WTC11 (cell line): Measurements from ENCODE around the gene F8. TPM values are rescaled to one million over a fixed set of nuclear protein-coding genes. Genes with fewer than 3 reads are reported as not detected.
"Not testable (repeated sequence)": the region's sequence is repeated elsewhere in the genome, so short reads cannot be mapped to it uniquely, and the experiment has no call there.

ENCODE experiments used
- ATAC-seq: fragments of 200-7000 bp; cut with Tn5 transposase; 2 replicates; pipeline ENCODE4 v1.10.0; 2021; ENCODE audit warnings: mild to moderate bottlenecking, moderate library complexity
- CTCF ChIA-PET: fragments of 300-600 bp; sonication (Branson Sonifier 250); formaldehyde crosslinking; loops from one replicate; lab custom pipeline; 2021; ENCODE audit warnings: antibody characterized with exemption; lab: Charles Lee
- POLR2A ChIA-PET: fragments of 350-600 bp; sonication (Branson Sonifier 250); formaldehyde crosslinking; loops from one replicate; lab custom pipeline; 2021; ENCODE audit warnings: antibody characterized with exemption; lab: Charles Lee
- DNase-seq: peaks from one replicate; pipeline ENCODE4 v3.0.0; 2021; ENCODE audit warnings: low spot score
- H3K27ac Mint-ChIP-seq: 2 replicates; pipeline ENCODE4 v1.8.0; 2021; ENCODE audit warnings: mixed read lengths
- H3K27me3 Mint-ChIP-seq: 2 replicates; pipeline ENCODE4 v1.8.0; 2021; ENCODE audit warnings: low read depth, mild to moderate bottlenecking, moderate library complexity, mixed read lengths
- H3K36me3 Mint-ChIP-seq: 2 replicates; pipeline ENCODE4 v1.8.0; 2021; ENCODE audit warnings: mixed read lengths
- H3K4me1 Mint-ChIP-seq: 2 replicates; pipeline ENCODE4 v1.8.0; 2022; ENCODE audit warnings: mixed read lengths
- H3K4me3 Mint-ChIP-seq: 2 replicates; pipeline ENCODE4 v1.8.0; 2021; ENCODE audit warnings: mild to moderate bottlenecking, moderate library complexity, mixed read lengths
- H3K9me3 Mint-ChIP-seq: 2 replicates; pipeline ENCODE4 v1.8.0; 2021; ENCODE audit warnings: mixed read lengths
- CDX4 ChIP-seq: fragments of 250-450 bp; sonication (Bioruptor Pico); IDR thresholded peaks from 2 replicates; pipeline ENCODE4 v1.9.0; 2021; ENCODE audit warnings: moderate library complexity, mild to moderate bottlenecking, inconsistent platforms, borderline replicate concordance
- CTCF ChIP-seq: fragments of 200-600 bp; IDR thresholded peaks from 2 replicates; pipeline ENCODE4 v1.8.0; 2022; ENCODE audit warnings: antibody characterized with exemption
- ERG ChIP-seq: fragments of 250-450 bp; sonication (Bioruptor Pico); IDR thresholded peaks from 2 replicates; pipeline ENCODE4 v1.8.0; 2021; ENCODE audit warnings: mild to moderate bottlenecking
- MXD4 ChIP-seq: fragments of 250-450 bp; sonication (Bioruptor Pico); IDR thresholded peaks from 2 replicates; pipeline ENCODE4 v1.8.0; 2021; ENCODE audit warnings: mild to moderate bottlenecking, moderate library complexity, borderline replicate concordance
- NFATC4 ChIP-seq: fragments of 250-450 bp; sonication (Bioruptor Pico); IDR thresholded peaks from 2 replicates; pipeline ENCODE4 v1.9.0; 2021; ENCODE audit warnings: mild to moderate bottlenecking
- NR3C1 ChIP-seq: sonication (generic); formaldehyde crosslinking; conservative IDR thresholded peaks from 2 replicates; pipeline ENCODE4 v1.8.1; 2023; ENCODE audit warnings: low read depth, mild to moderate bottlenecking, missing genetic modification reagents
- TCF7 ChIP-seq: sonication (generic); formaldehyde crosslinking; IDR thresholded peaks from 2 replicates; pipeline ENCODE4 v1.8.0; 2022; ENCODE audit warnings: mild to moderate bottlenecking, low read depth, missing genetic modification reagents, moderate library complexity
- ZNF121 ChIP-seq: sonication (generic); formaldehyde crosslinking; IDR thresholded peaks from 2 replicates; pipeline ENCODE4 v1.8.0; 2023; ENCODE audit warnings: missing genetic modification reagents
- ZNF138 ChIP-seq: sonication (generic); formaldehyde crosslinking; conservative IDR thresholded peaks from 2 replicates; pipeline ENCODE4 v1.8.1; 2022; ENCODE audit warnings: mild to moderate bottlenecking, moderate library complexity, missing genetic modification reagents
- ZNF232 ChIP-seq: sonication (generic); formaldehyde crosslinking; IDR thresholded peaks from 2 replicates; pipeline ENCODE4 v1.8.0; 2022; ENCODE audit warnings: mild to moderate bottlenecking, missing genetic modification reagents
- ZNF281 ChIP-seq: sonication (generic); formaldehyde crosslinking; IDR thresholded peaks from 2 replicates; pipeline ENCODE4 v1.8.0; 2023; ENCODE audit warnings: mild to moderate bottlenecking, missing genetic modification reagents
- ZNF423 ChIP-seq: fragments of 250-450 bp; sonication (Bioruptor Pico); IDR thresholded peaks from 2 replicates; pipeline ENCODE4 v2.1.2; 2022; ENCODE audit warnings: mild to moderate bottlenecking, moderate library complexity
- ZNF425 ChIP-seq: fragments of 250-450 bp; sonication (Bioruptor Pico); conservative IDR thresholded peaks from 2 replicates; pipeline ENCODE4 v1.9.0; 2021; ENCODE audit warnings: mild to moderate bottlenecking
- total RNA-seq: library from RNA; stranded (reverse); gene quantifications from 3 replicates; pipeline ENCODE4 v1.2.3, GENCODE V29; 2021

The F8 gene
- total RNA-seq, 1 experiment from 2014 or later = 1.6 TPM

GRCh38 chrX:154918060-154918483 lies 104.5 kb downstream of the F8 start:
- H3K4me1 Mint-ChIP-seq = no peaks in the 10 kb centered on the region
- H3K27ac Mint-ChIP-seq = no peak overlapping the region
- ChIA-PET CTCF (interaction anchor here (0.6 to 2.1 kb wide), 22 partner anchors 9 to 298 kb away, joined by 3 to 25 read pairs (median 4); partner anchors contain the start of genes FUNDC2 and VBP1), POLR2A (no interaction called here)
- peaks cover 6% of the 10 kb centered on the region for H3K27me3 Mint-ChIP-seq
- TF ChIP-seq NR3C1 (CRISPR knock-in tag) (no peak), CTCF (0 out of 2 replicates have a peak, but pooled peaks have one; percentile 36)
- H3K4me3 Mint-ChIP-seq = peak overlapping the region; percentile 60
- ATAC-seq (peak; percentile 91), DNase-seq (peak; percentile 39)
- H3K36me3 Mint-ChIP-seq = peaks cover 5% of the 10 kb centered on the region
- peaks cover 7% of the 10 kb centered on the region for H3K9me3 Mint-ChIP-seq

GRCh38 chrX:154914052-154914451 lies 108.5 kb downstream of the F8 start:
- Mint-ChIP-seq H3K9me3 (peaks cover 29% of the 10 kb centered on the region), H3K27ac (no peak overlapping the region), H3K36me3 (peaks cover 5% of the 10 kb centered on the region), H3K4me3 (no peak overlapping the region), H3K27me3 (peaks cover 10% of the 10 kb centered on the region), H3K4me1 (no peaks in the 10 kb centered on the region)
- DNase-seq (no peak), ATAC-seq (no peak)
- CTCF ChIA-PET = no interaction called here
- POLR2A ChIA-PET = interaction anchor here (0.7 kb wide), 1 partner anchor 167 kb away, joined by 3 read pairs; no protein-coding TSS in a partner anchor
- TF ChIP-seq NFATC4 (CRISPR knock-in tag) (no peak), MXD4 (no peak), CDX4 (no peak)

GRCh38 chrX:154910528-154910927 lies 112.0 kb downstream of the F8 start:
- ATAC-seq, H3K4me3 Mint-ChIP-seq, POLR2A ChIA-PET, H3K36me3 Mint-ChIP-seq, H3K4me1 Mint-ChIP-seq, H3K27ac Mint-ChIP-seq, DNase-seq, CTCF ChIA-PET, H3K27me3 Mint-ChIP-seq: not testable (repeated sequence)
- peaks cover 29% of the 10 kb centered on the region for H3K9me3 Mint-ChIP-seq

- H3K36me3 Mint-ChIP-seq, H3K4me3 Mint-ChIP-seq, H3K4me1 Mint-ChIP-seq, ATAC-seq, H3K27me3 Mint-ChIP-seq, H3K27ac Mint-ChIP-seq, DNase-seq, POLR2A ChIA-PET: not testable (repeated sequence)
- H3K9me3 Mint-ChIP-seq = peaks cover 29% of the 10 kb centered on the region
- CTCF ChIA-PET = interaction anchor here (1.9 kb wide), 1 partner anchor 8 kb away, joined by 5 read pairs; no protein-coding TSS in a partner anchor
Measured at GRCh38 chrX:154910048-154910447, 112.5 kb downstream of the F8 start.

GRCh38 chrX:154908821-154909220 lies 113.7 kb downstream of the F8 start:
- POLR2A ChIA-PET = no interaction called here
- H3K4me3 Mint-ChIP-seq = no peak overlapping the region
- CTCF ChIA-PET = interaction anchor here (1.9 kb wide), 1 partner anchor 9 kb away, joined by 5 read pairs; no protein-coding TSS in a partner anchor
- TF ChIP-seq TCF7 (CRISPR knock-in tag) (no peak), ZNF121 (no peak), ZNF423 (CRISPR knock-in tag) (no peak), ZNF425 (no peak), ZNF138 (no peak), ERG (CRISPR knock-in tag) (no peak), ZNF281 (CRISPR knock-in tag) (no peak), ZNF232 (no peak), CTCF (no peak)
- TF ChIP-seq, all 79 proteins: peak for 0
- no peaks in the 10 kb centered on the region for H3K36me3 Mint-ChIP-seq
- DNase-seq (no peak), ATAC-seq (no peak)
- peaks cover 4% of the 10 kb centered on the region; the same call in 1 of the 2 replicates for H3K27me3 Mint-ChIP-seq
- H3K27ac Mint-ChIP-seq = no peak overlapping the region
- H3K4me1 Mint-ChIP-seq = no peaks in the 10 kb centered on the region
- peaks cover 22% of the 10 kb centered on the region for H3K9me3 Mint-ChIP-seq
